Sigmoid colon (tissue), 7 donors: ENCODE results near the gene TMEM88. TPM values are rescaled to one million over a fixed set of nuclear protein-coding genes. Genes with fewer than 3 reads are reported as not detected.

Experiments
- DNase-seq: peaks from one replicate; pipeline ENCODE4 v3.0.0-alpha.2; 2019
- H3K27ac ChIP-seq, 4 donors: fragments of 200-600 bp; sonication (generic); one replicate each; pipeline ENCODE4 v1.5.1; 2016 to 2019; ENCODE audit warnings: mild to moderate bottlenecking in 1 of 4
- H3K27me3 ChIP-seq, 3 donors: fragments of 200-600 bp; sonication (generic); one replicate each; pipeline ENCODE4 v1.5.1; 2019; ENCODE audit warnings: mild to moderate bottlenecking in 1 of 3
- H3K36me3 ChIP-seq, 4 donors: fragments of 200-600 bp; sonication (generic); one replicate each; pipeline ENCODE4 v1.5.1; 2016 to 2019
- H3K4me1 ChIP-seq, 4 donors: fragments of 200-600 bp; sonication (generic); one replicate each; pipeline ENCODE4 v1.5.1; 2017 to 2019
- H3K4me3 ChIP-seq, 4 donors: fragments of 200-600 bp; sonication (generic); one replicate each; pipeline ENCODE4 v1.5.1; 2017 to 2019; ENCODE audit warnings: mild to moderate bottlenecking in 2 of 4, moderate library complexity in 1 of 4
- H3K9me3 ChIP-seq, 4 donors: fragments of 200-600 bp in 3 of 4; sonication (generic) in 3 of 4; one replicate each; pipeline versions ENCODE4 v1.5.1 to v1.6.1; 2013 to 2019
- CTCF ChIP-seq, 4 experiments: fragments of 450-650 bp in 3 of 4; fragments of 200-600 bp in 1 of 4; IDR thresholded peaks; one replicate each; pipeline ENCODE4 v1.5.1; 2016 to 2019; ENCODE audit warnings: antibody characterized with exemption in 4 of 4, mild to moderate bottlenecking in 3 of 4, moderate library complexity in 2 of 4
- EP300 ChIP-seq, 4 donors: sonication (generic); formaldehyde crosslinking; IDR thresholded peaks; one replicate each; pipeline ENCODE4 v1.6.1; 2017; ENCODE audit warnings: antibody characterized with exemption in 4 of 4
- POLR2A ChIP-seq, 2 donors: fragments of 450-650 bp; IDR thresholded peaks; one replicate each; pipeline ENCODE4 v1.6.1; 2016; ENCODE audit warnings: antibody characterized with exemption in 2 of 2, mild to moderate bottlenecking in 2 of 2, moderate library complexity in 2 of 2
- POLR2AphosphoS5 ChIP-seq, 4 donors: sonication (generic); formaldehyde crosslinking; IDR thresholded peaks; one replicate each; pipeline ENCODE4 v1.6.1; 2017; ENCODE audit warnings: antibody characterized with exemption in 4 of 4
- WGBS, 2 donors: extraction: QIAGEN DNeasy Blood & Tissue Kit; methylation state at CpG; one replicate each; pipeline ENCODE4 v1.1.7; 2013; 5-methylcytosine and 5-hydroxymethylcytosine counted together
- intact Hi-C: fragments of 100-400 bp; cut with DNase I; formaldehyde crosslinking; loops from one replicate; pipeline ENCODE4 v1.15.1; 2023
- polyA plus RNA-seq, 3 donors: library from polyadenylated mRNA; stranded (reverse); fragments of 200-250 nt; gene quantifications; one replicate each; pipeline ENCODE4 v1.2.3, GENCODE V29; 2013
- total RNA-seq, 4 donors: library from RNA; depleted of rRNA; stranded (reverse); fragments of >200 nt; gene quantifications; one replicate each; pipeline ENCODE4 v1.1.0, GENCODE V29; 2016
- donor health status: healthy with polysubstance abuse.
- donor health status: Bipolar disorder and iron deficiency.
- donor health status: healthy.

TMEM88 gene
- total and polyA plus RNA-seq, 7 donors = 2.4 to 19.9 (median 10.0) TPM

- DNase-seq = no peak
- Histone ChIP-seq H3K27ac (no peak overlapping the region), H3K9me3 (no peaks in the 10 kb centered on the region), H3K36me3 (peaks cover 45 to 82% (median 62%) of the 10 kb centered on the region in 4 donors), H3K4me3 (no peak overlapping the region), H3K27me3 (no peaks in the 10 kb centered on the region), H3K4me1 (peaks cover 0 to 35% (median 26%) of the 10 kb centered on the region in 4 donors)
- 92 to 94% methylated on average over 21 of the region's 21 CpGs for WGBS, 2 donors
- TF ChIP-seq POLR2AphosphoS5 (IDR thresholded peaks at IDR 0.05) (no peak), POLR2A (IDR thresholded peaks at IDR 0.05) (no peak), CTCF (IDR thresholded peaks at IDR 0.05) (no peak), EP300 (IDR thresholded peaks at IDR 0.05) (no peak)
- intact Hi-C loops = no loop called here
These were observed 6.1 kb upstream of the TMEM88 start for GRCh38 chr17:7848739-7849129.

DNA sequence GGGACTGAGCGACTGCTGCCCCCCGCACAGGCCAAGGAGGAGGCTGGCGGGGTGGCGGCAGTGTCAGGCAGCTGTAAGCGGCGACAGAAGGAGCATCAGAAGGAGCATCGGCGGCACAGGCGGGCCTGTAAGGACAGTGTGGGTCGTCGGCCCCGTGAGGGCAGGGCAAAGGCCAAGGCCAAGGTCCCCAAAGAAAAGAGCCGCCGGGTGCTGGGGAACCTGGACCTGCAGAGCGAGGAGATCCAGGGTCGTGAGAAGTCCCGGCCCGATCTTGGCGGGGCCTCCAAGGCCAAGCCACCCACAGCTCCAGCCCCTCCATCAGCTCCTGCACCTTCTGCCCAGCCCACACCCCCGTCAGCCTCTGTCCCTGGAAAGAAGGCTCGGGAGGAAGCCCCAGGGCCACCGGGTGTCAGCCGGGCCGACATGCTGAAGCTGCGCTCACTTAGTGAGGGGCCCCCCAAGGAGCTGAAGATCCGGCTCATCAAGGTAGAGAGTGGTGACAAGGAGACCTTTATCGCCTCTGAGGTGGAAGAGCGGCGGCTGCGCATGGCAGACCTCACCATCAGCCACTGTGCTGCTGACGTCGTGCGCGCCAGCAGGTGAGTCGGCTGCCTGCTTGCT lies 5.6 kb upstream of the TMEM88 start:
- 84 to 90% methylated on average over 35 of the region's 35 CpGs for WGBS, 2 donors
- DNase-seq = peak; percentile 59
- peaks cover 0 to 30% (median 24%) of the 10 kb centered on the region in 4 donors for H3K4me1 ChIP-seq
- intact Hi-C loops = no loop called here
- H3K27ac ChIP-seq = peak overlapping the region in 1 of 4 donors; percentile 5
- H3K27me3 ChIP-seq = no peaks in the 10 kb centered on the region
- no peak overlapping the region for H3K4me3 ChIP-seq
- TF ChIP-seq EP300 (IDR thresholded peaks at IDR 0.05) (no peak), POLR2AphosphoS5 (IDR thresholded peaks at IDR 0.05) (no peak), CTCF (IDR thresholded peaks at IDR 0.05) (no peak), POLR2A (IDR thresholded peaks at IDR 0.05) (no peak)
- H3K9me3 ChIP-seq = no peaks in the 10 kb centered on the region
- peaks cover 45 to 86% (median 64%) of the 10 kb centered on the region in 4 donors for H3K36me3 ChIP-seq

- no peaks in the 10 kb centered on the region for H3K9me3 ChIP-seq
- DNase-seq = peak; percentile 46
- no peak for TF ChIP-seq POLR2AphosphoS5 (IDR thresholded peaks at IDR 0.05)
- TF ChIP-seq POLR2A (IDR thresholded peaks at IDR 0.05) = no peak
- no peak for TF ChIP-seq EP300 (IDR thresholded peaks at IDR 0.05)
- TF ChIP-seq CTCF (IDR thresholded peaks at IDR 0.05) = no peak
- 83 to 91% methylated on average over 12 of the region's 12 CpGs for WGBS, 2 donors
- H3K36me3 ChIP-seq = peaks cover 45 to 86% (median 64%) of the 10 kb centered on the region in 4 donors
- H3K27me3 ChIP-seq = no peaks in the 10 kb centered on the region
- peaks cover 0 to 32% (median 28%) of the 10 kb centered on the region in 4 donors for H3K4me1 ChIP-seq
- intact Hi-C loops = loop anchor here (10.0 kb wide), 1 partner anchor 265 kb away; the partner anchor contains the start of gene MPDU1
- H3K4me3 ChIP-seq = no peak overlapping the region
- peak overlapping the region in 1 of 4 donors; percentile 5 for H3K27ac ChIP-seq
These were observed 4.9 kb upstream of the TMEM88 start for GRCh38 chr17:7849751-7850504.

GRCh38 chr17:7850701-7851437 lies 4.0 kb upstream of the TMEM88 start:
- H3K4me3 ChIP-seq = no peak overlapping the region
- 89 to 92% methylated on average over 17 of the region's 17 CpGs for WGBS, 2 donors
- H3K4me1 ChIP-seq = peaks cover 0 to 32% (median 28%) of the 10 kb centered on the region in 4 donors
- TF ChIP-seq POLR2A (IDR thresholded peaks at IDR 0.05) (no peak), EP300 (IDR thresholded peaks at IDR 0.05) (no peak), POLR2AphosphoS5 (IDR thresholded peaks at IDR 0.05) (no peak), CTCF (IDR thresholded peaks at IDR 0.05) (no peak)
- DNase-seq = peak; percentile 66
- H3K27ac ChIP-seq = peak overlapping the region in 2 of 4 donors; percentile 61 to 64
- intact Hi-C loops = loop anchor here (1.0 to 10.0 kb wide), 2 partner anchors 29 to 266 kb away; partner anchors contain the start of gene MPDU1
- no peaks in the 10 kb centered on the region for H3K9me3 ChIP-seq
- no peaks in the 10 kb centered on the region for H3K27me3 ChIP-seq
- peaks cover 45 to 81% (median 61%) of the 10 kb centered on the region in 4 donors for H3K36me3 ChIP-seq
